K562 (cell line): ENCODE measurements around the gene REEP3.

ENCODE experiments used
- GABPB1 ChIP-seq: sonication (generic); formaldehyde crosslinking; IDR thresholded peaks from 2 replicates; pipeline ENCODE4 v1.8.0; 2022; ENCODE audit warnings: mild to moderate bottlenecking, missing genetic modification reagents
- HNRNPH1 ChIP-seq: fragments of 200-400 bp; formaldehyde crosslinking; optimal IDR thresholded peaks from 2 replicates; pipeline ENCODE3; 2017; ENCODE audit warnings: low read depth, mild to moderate bottlenecking, low read length, moderate library complexity
- PURB ChIP-seq: sonication (generic); formaldehyde crosslinking; IDR thresholded peaks from 2 replicates; pipeline ENCODE4 v1.9.0; 2021; ENCODE audit warnings: low read depth, mild to moderate bottlenecking, missing genetic modification reagents
- SMAD1 ChIP-seq: fragments of 150-350 bp; IDR thresholded peaks from 2 replicates; pipeline ENCODE4 v1.6.1; 2014; ENCODE audit warnings: low read length, low read depth; ENCODE audit not compliant: partially characterized antibody
- ZNF668 ChIP-seq: fragments of 250-450 bp; sonication (Bioruptor Pico); IDR thresholded peaks from 2 replicates; pipeline ENCODE4 v1.8.0; 2022; ENCODE audit warnings: mild to moderate bottlenecking, inconsistent platforms

DNA sequence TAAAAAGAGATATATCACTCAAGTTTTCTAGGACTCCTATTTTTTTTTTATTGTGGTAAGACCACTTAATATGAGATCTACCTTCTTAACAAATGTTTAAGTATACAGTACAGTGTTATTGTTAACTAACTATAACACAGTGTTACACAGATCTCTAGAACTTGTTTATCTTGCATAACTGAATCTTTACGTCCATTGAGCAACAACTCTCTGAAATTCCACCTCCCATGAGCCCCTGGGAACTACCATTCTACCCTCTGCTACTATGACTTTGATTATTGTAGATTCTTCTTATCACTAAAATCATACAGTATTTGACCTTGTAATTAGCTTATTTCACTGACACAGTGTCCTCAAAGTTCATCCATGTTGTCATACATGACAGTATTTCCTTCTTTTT, 22.5 kb upstream of the REEP3 start:
- TF ChIP-seq HNRNPH1 (no peak), GABPB1 (CRISPR knock-in tag) (no peak), SMAD1 (no peak), ZNF668 (CRISPR knock-in tag) (no peak), PURB (no peak)
